B cell (primary cell): ENCODE results near the gene HOXB6. TPM values are rescaled to one million over a fixed set of nuclear protein-coding genes. Genes with fewer than 3 reads are reported as not detected.

ENCODE experiments used
- ATAC-seq: fragments of 200-7000 bp; cut with Tn5 transposase; one replicate; pipeline ENCODE4 v1.10.0; 2021; ENCODE audit warnings: low read depth, mild to moderate bottlenecking, moderate number of reproducible peaks, moderate library complexity
- CTCF ChIA-PET: fragments of 350-600 bp; sonication (Branson Sonifier 250); formaldehyde crosslinking; loops from one replicate; lab custom pipeline; 2021; ENCODE audit warnings: antibody characterized with exemption, inconsistent platforms; lab: Charles Lee
- POLR2A ChIA-PET: fragments of 350-600 bp; sonication (Branson Sonifier 250); formaldehyde crosslinking; loops from one replicate; lab custom pipeline; 2021; ENCODE audit warnings: antibody characterized with exemption; lab: Charles Lee
- DNase-seq: peaks from one replicate; pipeline ENCODE4 v3.0.0; 2013
- H2AFZ ChIP-seq: 2 replicates; pipeline ENCODE4 v1.6.1; 2012; ENCODE audit warnings: mild to moderate bottlenecking, low read depth, low read length; ENCODE audit not compliant: insufficient read depth, poor library complexity, severe bottlenecking
- H3K27ac ChIP-seq, 2 donors: 1 replicate in 1 of 2; 2 replicates in 1 of 2; pipeline ENCODE4 v1.5.1; 2012 to 2013; ENCODE audit warnings: low read length in 2 of 2, mild to moderate bottlenecking in 2 of 2, moderate library complexity in 1 of 2
- H3K27me3 ChIP-seq, 4 experiments: fragments of 200-600 bp in 1 of 4; sonication (generic) in 1 of 4; replicated peaks in 1 of 4; 1 replicate in 2 of 4; 2 replicates in 2 of 4; pipeline versions ENCODE4 v1.6.1 to v1.7.0; 2013 to 2016; ENCODE audit warnings: low read length in 3 of 4, mild to moderate bottlenecking in 2 of 4, mixed read lengths in 1 of 4, moderate library complexity in 1 of 4; ENCODE audit not compliant: insufficient read depth in 4 of 4, control insufficient read depth in 3 of 4; ENCODE audit errors: control extremely low read depth in 1 of 4
- H3K36me3 ChIP-seq, 2 experiments: replicated peaks in 1 of 2; 1 replicate in 1 of 2; 2 replicates in 1 of 2; pipeline versions ENCODE4 v1.6.1 to v1.7.1; 2013; ENCODE audit warnings: low read length in 1 of 2; ENCODE audit not compliant: insufficient read depth in 2 of 2, control insufficient read depth in 1 of 2; ENCODE audit errors: control extremely low read depth in 1 of 2, extremely low read depth in 1 of 2
- H3K4me1 ChIP-seq, 2 donors: fragments of 200-600 bp in 1 of 2; sonication (generic) in 1 of 2; 1 replicate in 1 of 2; 2 replicates in 1 of 2; pipeline versions ENCODE4 v1.5.1 to v1.6.1; 2013 to 2017; ENCODE audit warnings: low read length in 2 of 2; ENCODE audit not compliant: control insufficient read depth in 2 of 2, insufficient read depth in 2 of 2
- H3K4me2 ChIP-seq: replicated peaks from 2 replicates; pipeline ENCODE3; 2012; ENCODE audit warnings: mild to moderate bottlenecking, low read depth, low read length; ENCODE audit not compliant: poor library complexity, severe bottlenecking
- H3K4me3 ChIP-seq, 5 experiments: fragments of 200-600 bp in 1 of 5; sonication (generic) in 1 of 5; 1 replicate in 3 of 5; 2 replicates in 2 of 5; pipeline versions ENCODE4 v1.5.1 to v1.7.0; 2011 to 2016; ENCODE audit warnings: low read length in 4 of 5, mild to moderate bottlenecking in 4 of 5, low read depth in 2 of 5, control low read depth in 1 of 5, moderate library complexity in 1 of 5; ENCODE audit not compliant: insufficient read depth in 1 of 5; ENCODE audit errors: control extremely low read depth in 1 of 5, extremely low read depth in 1 of 5
- H3K79me2 ChIP-seq: fragments of 200-600 bp; sonication (generic); one replicate; pipeline ENCODE4 v1.6.0; 2016; ENCODE audit warnings: low read length; ENCODE audit not compliant: control insufficient read depth, insufficient read depth
- H3K9ac ChIP-seq: fragments of 200-600 bp; sonication (generic); 2 replicates; pipeline ENCODE4 v1.6.1; 2017; ENCODE audit warnings: mild to moderate bottlenecking, low read length, moderate library complexity
- H3K9me3 ChIP-seq, 3 donors: one replicate each; pipeline versions ENCODE4 v1.6.1 to v1.7.1; 2013; ENCODE audit warnings: low read length in 2 of 3; ENCODE audit not compliant: control insufficient read depth in 2 of 3, insufficient read depth in 1 of 3; ENCODE audit errors: control extremely low read depth in 1 of 3
- H4K20me1 ChIP-seq: 2 replicates; pipeline ENCODE4 v1.6.0; 2012; ENCODE audit warnings: mild to moderate bottlenecking, low read length; ENCODE audit not compliant: insufficient read depth, control insufficient read depth, poor library complexity, severe bottlenecking
- H3K27ac Mint-ChIP-seq: one replicate; pipeline ENCODE4 v1.8.0; 2021; ENCODE audit warnings: mixed read lengths
- H3K27me3 Mint-ChIP-seq: one replicate; pipeline ENCODE4 v1.8.0; 2021; ENCODE audit warnings: mixed read lengths
- H3K4me1 Mint-ChIP-seq: one replicate; pipeline ENCODE4 v1.8.0; 2021; ENCODE audit warnings: mixed read lengths
- H3K4me3 Mint-ChIP-seq: one replicate; pipeline ENCODE4 v1.8.0; 2021; ENCODE audit warnings: mixed read lengths
- H3K9me3 Mint-ChIP-seq: one replicate; pipeline ENCODE4 v1.8.0; 2022; ENCODE audit warnings: mixed read lengths; ENCODE audit not compliant: insufficient read depth
- EZH2 ChIP-seq: IDR thresholded peaks from 2 replicates; pipeline ENCODE4 v1.6.1; 2012; ENCODE audit warnings: borderline replicate concordance, low read depth, mild to moderate bottlenecking, moderate library complexity, low read length; ENCODE audit not compliant: insufficient read depth, poor library complexity, severe bottlenecking
- WGBS: methylation state at CpG from one replicate; pipeline ENCODE4 v1.1.5; 2013; ENCODE audit warnings: missing lambda C conversion rate; ENCODE audit not compliant: insufficient coverage; 5-methylcytosine and 5-hydroxymethylcytosine counted together
- intact Hi-C: fragments of 100-400 bp; cut with micrococcal nuclease; formaldehyde crosslinking; loops from one replicate; pipeline ENCODE4 v1.10.0; 2022
- polyA plus RNA-seq: library from polyadenylated mRNA; depleted of rRNA; stranded (reverse); fragments of >200 nt; gene quantifications from 2 replicates; pipeline ENCODE4 v1.2.3, GENCODE V29; 2012
- total RNA-seq, 2 donors: library from RNA; stranded (reverse); fragments of 120-200 nt in 1 of 2; gene quantifications; 1 replicate in 1 of 2; 2 replicates in 1 of 2; pipeline versions ENCODE4 v1.2.3 to v1.2.4, GENCODE V29; 2013 to 2022
- TF ChIP-seq, protein P1 (sequence below): fragments of 200-600 bp; IDR thresholded peaks from one replicate; pipeline ENCODE4 v1.8.0; 2022; ENCODE audit warnings: antibody characterized with exemption, mild to moderate bottlenecking

Gene HOXB6
- total and polyA plus RNA-seq, 2 donors (not counting 1 experiment from before 2014, with no cell fraction given) = 0.10 TPM; not detected in 1

DNA sequence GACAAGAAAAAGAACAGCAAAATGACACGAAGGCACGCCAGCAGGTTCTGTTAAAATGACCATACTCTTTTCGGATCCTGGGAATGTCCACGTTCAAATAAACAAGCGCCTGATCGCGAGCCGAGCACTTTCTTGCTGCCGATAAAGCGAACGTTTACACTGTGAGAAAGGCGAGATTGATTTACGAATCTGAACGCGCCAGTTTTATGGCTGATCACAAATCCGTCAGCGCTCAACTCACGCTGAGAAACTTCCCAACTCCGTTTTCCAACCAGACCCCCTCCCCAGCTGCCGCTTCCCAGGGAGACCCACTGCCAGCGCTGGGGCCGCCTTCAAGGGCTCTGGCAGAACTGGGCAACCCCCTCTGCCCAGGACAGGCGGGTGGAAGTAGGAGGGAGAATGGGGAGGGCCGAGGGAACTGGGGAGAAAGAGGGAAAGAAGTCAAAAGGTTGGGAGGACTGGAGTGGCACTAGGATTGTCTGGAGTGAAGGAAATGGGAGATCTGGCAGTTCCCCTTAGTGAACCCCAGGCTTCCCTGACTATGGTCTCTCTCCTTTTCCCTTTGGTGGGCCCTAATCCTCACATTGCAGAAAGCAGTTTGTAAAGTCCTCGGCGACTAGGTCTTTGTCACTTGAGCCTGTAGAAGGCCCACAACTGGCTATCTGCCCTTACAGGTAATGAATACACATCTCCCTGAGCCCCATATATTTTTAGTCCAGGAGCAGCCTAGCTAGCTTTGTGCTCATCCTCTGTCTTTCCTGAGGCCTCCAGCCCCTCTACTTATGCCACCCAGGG, 33.6 kb downstream of the HOXB6 start:
- H3K27ac Mint-ChIP-seq = no peak overlapping the region
- ATAC-seq (no peak), DNase-seq (no peak)
- intact Hi-C loops = no loop called here
- Histone ChIP-seq H3K36me3 (no peaks in the 10 kb centered on the region), H3K4me2 (no peak overlapping the region), H3K27me3 (peaks cover 0 to 45% (median 22%) of the 10 kb centered on the region in 4 experiments), H4K20me1 (no peaks in the 10 kb centered on the region), H2AFZ (no peak overlapping the region), H3K79me2 (no peaks in the 10 kb centered on the region), H3K4me3 (no peak overlapping the region), H3K4me1 (peaks cover 11 to 14% of the 10 kb centered on the region in 2 donors), H3K27ac (no peak overlapping the region), H3K9me3 (peaks cover 0 to 6% (median 0%) of the 10 kb centered on the region in 3 donors), H3K9ac (no peak overlapping the region)
- 80% methylated on average over 22 of the region's 26 CpGs for WGBS
- CTCF ChIA-PET = interaction anchor here (0.5 kb wide), 1 partner anchor 741 kb away, joined by 3 read pairs; no protein-coding TSS in a partner anchor
- no peak overlapping the region for H3K4me3 Mint-ChIP-seq
- POLR2A ChIA-PET = no interaction called here
- no peaks in the 10 kb centered on the region for H3K9me3 Mint-ChIP-seq
- peaks cover 18% of the 10 kb centered on the region for H3K27me3 Mint-ChIP-seq
- H3K4me1 Mint-ChIP-seq = peaks cover 11% of the 10 kb centered on the region
- no peak for TF ChIP-seq EZH2
- TF ChIP-seq, protein P1, sequence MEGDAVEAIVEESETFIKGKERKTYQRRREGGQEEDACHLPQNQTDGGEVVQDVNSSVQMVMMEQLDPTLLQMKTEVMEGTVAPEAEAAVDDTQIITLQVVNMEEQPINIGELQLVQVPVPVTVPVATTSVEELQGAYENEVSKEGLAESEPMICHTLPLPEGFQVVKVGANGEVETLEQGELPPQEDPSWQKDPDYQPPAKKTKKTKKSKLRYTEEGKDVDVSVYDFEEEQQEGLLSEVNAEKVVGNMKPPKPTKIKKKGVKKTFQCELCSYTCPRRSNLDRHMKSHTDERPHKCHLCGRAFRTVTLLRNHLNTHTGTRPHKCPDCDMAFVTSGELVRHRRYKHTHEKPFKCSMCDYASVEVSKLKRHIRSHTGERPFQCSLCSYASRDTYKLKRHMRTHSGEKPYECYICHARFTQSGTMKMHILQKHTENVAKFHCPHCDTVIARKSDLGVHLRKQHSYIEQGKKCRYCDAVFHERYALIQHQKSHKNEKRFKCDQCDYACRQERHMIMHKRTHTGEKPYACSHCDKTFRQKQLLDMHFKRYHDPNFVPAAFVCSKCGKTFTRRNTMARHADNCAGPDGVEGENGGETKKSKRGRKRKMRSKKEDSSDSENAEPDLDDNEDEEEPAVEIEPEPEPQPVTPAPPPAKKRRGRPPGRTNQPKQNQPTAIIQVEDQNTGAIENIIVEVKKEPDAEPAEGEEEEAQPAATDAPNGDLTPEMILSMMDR = no peak
